ENCODE data around the gene KIF1B. TPM values are rescaled to one million over a fixed set of nuclear protein-coding genes. Genes with fewer than 3 reads are reported as not detected.
A peak's percentile ranks its signal among the peaks of the same experiment; 100 is the strongest.
"Not testable (repeated sequence)": the region's sequence is repeated elsewhere in the genome, so short reads cannot be mapped to it uniquely, and the experiment has no call there.

Gene KIF1B
- total and polyA plus RNA-seq, 2 experiments from 2014 or later: 22.2 to 56.2 TPM

DNA sequence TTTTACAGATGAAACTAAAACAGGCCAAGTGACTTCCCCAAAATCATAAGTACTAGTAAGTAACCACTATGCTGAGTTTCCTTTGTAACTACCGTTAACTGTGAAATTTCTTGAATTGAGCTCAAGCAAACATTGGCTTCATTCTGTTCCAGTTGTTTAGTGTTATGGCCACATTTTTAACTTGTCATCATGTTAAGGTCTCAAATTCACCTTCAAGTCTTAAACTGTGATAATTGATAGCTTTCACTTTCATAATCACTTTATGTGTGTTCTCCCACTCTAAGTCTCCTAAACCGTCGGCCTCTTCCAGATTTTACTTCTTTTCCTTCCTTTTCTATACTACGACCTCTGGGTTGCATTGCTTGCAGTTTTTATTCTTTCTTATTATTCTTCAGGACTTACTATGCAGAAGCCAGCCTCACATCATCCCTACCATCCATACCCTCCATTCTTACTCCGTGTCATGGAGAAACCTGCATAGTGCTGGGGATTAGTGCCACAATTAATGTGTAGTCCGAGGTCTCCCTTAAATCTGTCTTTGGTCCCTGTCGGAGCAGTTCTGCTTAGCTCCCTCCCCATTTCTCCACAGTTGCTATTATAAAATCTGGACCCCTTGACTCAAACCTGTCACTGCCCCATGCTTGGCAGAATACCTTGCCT is 5.8 kb downstream of the KIF1B start:
- Histone ChIP-seq H3K27me3 (no peaks in the 10 kb centered on the region), H3K4me1 (ENCODE audit: low read depth) (peaks cover 19% of the 10 kb centered on the region), H3K36me3 (no peaks in the 10 kb centered on the region), H3K4me3 (no peak overlapping the region), H3K27ac (no peak overlapping the region), H3K9me3 (ENCODE audit: low read depth) (no peaks in the 10 kb centered on the region)
- TF ChIP-seq, protein P1, sequence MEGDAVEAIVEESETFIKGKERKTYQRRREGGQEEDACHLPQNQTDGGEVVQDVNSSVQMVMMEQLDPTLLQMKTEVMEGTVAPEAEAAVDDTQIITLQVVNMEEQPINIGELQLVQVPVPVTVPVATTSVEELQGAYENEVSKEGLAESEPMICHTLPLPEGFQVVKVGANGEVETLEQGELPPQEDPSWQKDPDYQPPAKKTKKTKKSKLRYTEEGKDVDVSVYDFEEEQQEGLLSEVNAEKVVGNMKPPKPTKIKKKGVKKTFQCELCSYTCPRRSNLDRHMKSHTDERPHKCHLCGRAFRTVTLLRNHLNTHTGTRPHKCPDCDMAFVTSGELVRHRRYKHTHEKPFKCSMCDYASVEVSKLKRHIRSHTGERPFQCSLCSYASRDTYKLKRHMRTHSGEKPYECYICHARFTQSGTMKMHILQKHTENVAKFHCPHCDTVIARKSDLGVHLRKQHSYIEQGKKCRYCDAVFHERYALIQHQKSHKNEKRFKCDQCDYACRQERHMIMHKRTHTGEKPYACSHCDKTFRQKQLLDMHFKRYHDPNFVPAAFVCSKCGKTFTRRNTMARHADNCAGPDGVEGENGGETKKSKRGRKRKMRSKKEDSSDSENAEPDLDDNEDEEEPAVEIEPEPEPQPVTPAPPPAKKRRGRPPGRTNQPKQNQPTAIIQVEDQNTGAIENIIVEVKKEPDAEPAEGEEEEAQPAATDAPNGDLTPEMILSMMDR (IDR thresholded peaks at IDR 0.05; ENCODE audit: low read depth, low read length): no peak
- no peak for DNase-seq (ENCODE audit: low read depth in 1 of 2, low spot score in 1 of 2)

DNA sequence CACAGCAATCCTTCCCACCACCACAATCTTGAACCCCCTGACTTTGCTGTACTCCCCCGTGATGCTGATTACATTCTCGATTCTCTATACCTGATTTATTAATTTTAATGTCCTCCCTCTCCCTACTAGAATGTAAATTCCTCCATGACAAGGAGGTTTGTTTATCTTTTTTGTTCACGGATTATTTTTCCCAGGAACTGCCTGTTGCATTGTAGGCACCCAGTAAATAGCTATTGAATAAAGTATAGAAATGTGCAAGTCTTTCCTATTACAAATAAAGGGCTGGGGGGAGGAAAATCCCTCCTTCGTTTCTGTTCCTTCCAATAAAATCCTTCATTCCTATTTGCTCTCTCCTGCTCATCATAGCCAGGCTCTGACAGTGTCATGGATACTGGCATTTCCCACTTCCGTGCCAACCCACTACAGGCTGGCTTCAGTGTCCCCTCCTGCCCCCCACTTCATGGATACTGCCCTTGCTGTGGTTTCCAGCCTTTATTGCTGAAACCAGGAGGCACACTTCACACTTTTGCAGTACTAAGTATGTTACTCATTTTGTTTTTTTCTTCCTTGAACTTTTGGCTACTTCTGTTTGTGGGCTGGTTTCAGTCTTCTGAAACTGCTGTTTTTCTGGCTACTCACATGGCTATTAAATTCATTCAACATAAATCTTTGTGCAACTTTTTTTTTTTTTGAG is 7.5 kb downstream of the KIF1B start:
- Histone ChIP-seq H3K9me3 (ENCODE audit: low read depth) (no peaks in the 10 kb centered on the region), H3K4me1 (ENCODE audit: low read depth) (peaks cover 10% of the 10 kb centered on the region), H3K27ac (peak overlapping the region; percentile 39), H3K36me3 (no peaks in the 10 kb centered on the region), H3K4me3 (no peak overlapping the region), H3K27me3 (no peaks in the 10 kb centered on the region)
- peak in 1 of 2 donors; percentile 21 for DNase-seq (ENCODE audit: low read depth in 1 of 2, low spot score in 1 of 2)
- TF ChIP-seq, protein P1 (IDR thresholded peaks at IDR 0.05; ENCODE audit: low read depth, low read length): no peak

DNA sequence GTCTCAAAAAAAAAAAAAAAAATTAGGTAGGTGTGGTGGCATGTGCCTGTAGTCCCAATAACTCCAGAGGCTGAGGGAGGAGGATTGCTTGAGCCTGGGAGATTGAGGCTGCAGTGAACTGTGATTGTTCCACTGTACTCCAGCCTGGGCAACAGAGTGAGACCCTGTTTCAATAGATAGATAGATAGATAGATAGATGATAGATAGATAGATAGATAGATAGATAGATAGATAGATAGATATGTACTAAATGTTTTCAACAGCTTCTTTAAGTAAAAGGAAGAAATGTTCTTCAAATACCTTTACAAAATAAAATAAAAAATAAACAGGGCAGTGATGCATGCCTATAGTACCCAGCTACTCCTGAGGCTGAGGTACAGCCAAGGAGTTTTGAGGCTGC is 9.8 kb downstream of the KIF1B start:
- TF ChIP-seq, protein P1 (IDR thresholded peaks at IDR 0.05; ENCODE audit: low read depth, low read length): no peak

DNA sequence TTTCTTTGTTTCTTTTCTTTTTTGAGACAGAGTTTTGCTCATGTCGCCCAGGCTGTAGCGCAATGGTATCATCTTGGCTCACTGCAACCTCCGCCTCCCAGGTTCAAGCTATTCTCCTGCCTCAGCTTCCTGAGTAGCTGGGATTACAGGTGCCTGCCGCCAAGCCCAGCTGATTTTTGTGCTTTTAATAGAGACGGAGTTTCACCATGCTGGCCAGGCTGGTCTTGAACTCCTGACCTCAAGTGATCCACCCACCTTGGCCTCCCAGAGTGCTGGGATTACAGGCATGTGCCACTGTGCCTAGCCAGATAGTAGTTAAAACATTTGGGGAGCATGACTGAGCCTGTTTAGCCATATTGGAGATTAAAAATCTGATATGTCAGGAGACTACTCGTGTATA is 10.3 kb downstream of the KIF1B start:
- H3K36me3 ChIP-seq; H3K9me3 ChIP-seq (ENCODE audit: low read depth); H3K4me3 ChIP-seq; DNase-seq (ENCODE audit: low read depth in 1 of 2, low spot score in 1 of 2); H3K4me1 ChIP-seq (ENCODE audit: low read depth); H3K27me3 ChIP-seq; H3K27ac ChIP-seq: not testable (repeated sequence)

More for the DNA sequence above, 9.8 kb downstream of the KIF1B start:
- Histone ChIP-seq H3K36me3 (no peaks in the 10 kb centered on the region), H3K27ac (no peak overlapping the region), H3K27me3 (no peaks in the 10 kb centered on the region), H3K4me3 (no peak overlapping the region), H3K9me3 (ENCODE audit: low read depth) (no peaks in the 10 kb centered on the region), H3K4me1 (ENCODE audit: low read depth) (peaks cover 1% of the 10 kb centered on the region)
- DNase-seq (ENCODE audit: low read depth in 1 of 2, low spot score in 1 of 2): no peak

DNA sequence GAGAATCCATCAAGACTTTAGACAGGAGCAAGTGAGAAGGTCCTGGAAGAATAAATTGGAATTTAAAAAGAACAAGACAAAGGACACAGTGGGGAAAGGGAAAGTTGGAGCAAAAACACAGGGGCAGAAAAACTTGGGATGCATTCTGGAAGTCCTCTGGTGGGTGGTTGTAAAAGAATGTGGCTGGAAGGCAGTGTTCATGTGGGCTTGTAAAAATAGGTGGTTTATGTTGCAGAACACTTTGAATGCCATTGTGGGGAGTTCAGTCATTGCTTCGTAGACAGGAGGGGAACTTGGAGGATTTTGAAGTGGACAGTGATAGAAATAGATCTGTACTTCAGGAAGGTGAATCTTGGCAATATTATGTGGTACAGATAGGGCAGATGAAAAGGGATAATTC is 15.2 kb downstream of the KIF1B start:
- H3K36me3 ChIP-seq: no peaks in the 10 kb centered on the region
- no peaks in the 10 kb centered on the region for H3K9me3 ChIP-seq (ENCODE audit: low read depth)
- DNase-seq (ENCODE audit: low read depth in 1 of 2, low spot score in 1 of 2): no peak
- H3K4me1 ChIP-seq (ENCODE audit: low read depth): peaks cover 8% of the 10 kb centered on the region
- no peaks in the 10 kb centered on the region for H3K27me3 ChIP-seq
- TF ChIP-seq, protein P1 (IDR thresholded peaks at IDR 0.05; ENCODE audit: low read depth, low read length): no peak
- H3K4me3 ChIP-seq: no peak overlapping the region
- H3K27ac ChIP-seq: peak overlapping the region; percentile 55

DNA sequence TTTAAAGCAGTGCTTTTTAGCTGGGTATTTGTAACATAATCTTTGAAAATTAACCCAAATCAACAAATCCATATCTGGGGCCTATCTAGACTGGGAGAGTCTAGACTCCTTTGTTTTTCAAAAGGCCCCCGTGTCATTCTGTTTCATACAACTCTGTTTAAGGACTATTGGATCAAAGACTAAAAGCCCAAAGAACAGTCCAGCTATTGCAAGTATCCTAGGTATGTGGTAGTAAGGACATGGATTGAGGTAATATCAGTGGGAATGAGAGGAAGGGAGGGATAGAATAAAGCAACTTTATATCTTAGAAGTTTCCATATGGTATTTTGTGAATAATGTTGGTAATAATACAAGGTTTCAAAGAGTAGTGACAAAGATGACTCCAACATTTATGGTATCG is 18.2 kb downstream of the KIF1B start:
- no peak overlapping the region for H3K27ac ChIP-seq

More for the DNA sequence above, 18.2 kb downstream of the KIF1B start:
- DNase-seq (ENCODE audit: low read depth in 1 of 2, low spot score in 1 of 2): peak in 1 of 2 donors; percentile 19
- Histone ChIP-seq H3K4me1 (ENCODE audit: low read depth) (peaks cover 8% of the 10 kb centered on the region), H3K9me3 (ENCODE audit: low read depth) (no peaks in the 10 kb centered on the region), H3K27me3 (no peaks in the 10 kb centered on the region), H3K36me3 (no peaks in the 10 kb centered on the region), H3K4me3 (no peak overlapping the region)
- TF ChIP-seq, protein P1 (IDR thresholded peaks at IDR 0.05; ENCODE audit: low read depth, low read length): no peak
